ENCODE results near the gene FXN.

DNA sequence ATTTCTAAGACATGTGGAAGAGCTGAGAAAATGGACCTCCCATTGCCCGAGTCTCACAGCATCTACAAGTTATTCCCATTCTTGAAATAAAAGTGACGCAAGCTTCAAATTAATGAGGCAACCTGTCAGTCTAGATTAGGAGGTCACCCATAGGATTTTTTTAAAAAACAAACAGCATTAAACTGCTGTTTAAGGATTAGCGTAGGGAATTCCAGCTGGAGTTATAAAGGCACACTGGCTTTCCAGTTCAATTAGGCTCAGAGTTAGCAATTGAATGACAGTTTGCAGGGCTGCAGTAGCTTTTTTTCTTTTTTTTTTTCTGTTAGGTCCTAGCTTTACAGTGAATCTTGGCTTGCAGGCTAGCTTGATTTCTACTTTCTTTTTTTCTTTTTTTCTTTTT lies 37.9 kb upstream of the FXN start:
- no peak for TF ChIP-seq CTCF (conservative IDR thresholded peaks at IDR 0.05; ENCODE audit: low read depth, low read length)
- TF ChIP-seq EZH2 (IDR thresholded peaks at IDR 0.05; ENCODE audit: low read length, unreplicated experiment) = no peak
